WTC11 (cell line): ENCODE results near the gene MRFAP1L1.

Experiments used
- ETV6 ChIP-seq: sonication (generic); formaldehyde crosslinking; IDR thresholded peaks from 2 replicates; pipeline ENCODE4 v1.8.1; 2022; ENCODE audit warnings: mild to moderate bottlenecking, missing genetic modification reagents
- FOXK1 ChIP-seq: sonication (generic); formaldehyde crosslinking; IDR thresholded peaks from 2 replicates; pipeline ENCODE4 v1.8.0; 2022; ENCODE audit warnings: mild to moderate bottlenecking, moderate library complexity, missing genetic modification reagents
- HMGA2 ChIP-seq: fragments of 250-450 bp; sonication (Bioruptor Pico); IDR thresholded peaks from 2 replicates; pipeline ENCODE4 v1.4.0; 2021; ENCODE audit warnings: mild to moderate bottlenecking, moderate library complexity
- KAT7 ChIP-seq: sonication (generic); formaldehyde crosslinking; IDR thresholded peaks from 2 replicates; pipeline ENCODE4 v1.8.1; 2023; ENCODE audit warnings: missing genetic modification reagents, mild to moderate bottlenecking, borderline replicate concordance
- MXD4 ChIP-seq: fragments of 250-450 bp; sonication (Bioruptor Pico); IDR thresholded peaks from 2 replicates; pipeline ENCODE4 v1.8.0; 2021; ENCODE audit warnings: mild to moderate bottlenecking, moderate library complexity, borderline replicate concordance
- NR3C1 ChIP-seq: sonication (generic); formaldehyde crosslinking; conservative IDR thresholded peaks from 2 replicates; pipeline ENCODE4 v1.8.1; 2023; ENCODE audit warnings: low read depth, mild to moderate bottlenecking, missing genetic modification reagents
- TEAD1 ChIP-seq: sonication (generic); formaldehyde crosslinking; IDR thresholded peaks from 2 replicates; pipeline ENCODE4 v1.8.0; 2022; ENCODE audit warnings: mild to moderate bottlenecking, missing genetic modification reagents
- ZNF671 ChIP-seq: fragments of 250-450 bp; sonication (Bioruptor Pico); IDR thresholded peaks from 2 replicates; pipeline ENCODE4 v1.8.0; 2021; ENCODE audit warnings: mild to moderate bottlenecking
- TF ChIP-seq, protein P1 (sequence below): fragments of 200-600 bp; IDR thresholded peaks from 2 replicates; pipeline ENCODE4 v1.8.0; 2022; ENCODE audit warnings: antibody characterized with exemption
- TF ChIP-seq, protein P2 (sequence below): sonication (generic); formaldehyde crosslinking; IDR thresholded peaks from 2 replicates; pipeline ENCODE4 v1.8.1; 2022; ENCODE audit warnings: missing genetic modification reagents, borderline replicate concordance
- TF ChIP-seq, protein P3 (sequence below): sonication (generic); formaldehyde crosslinking; IDR thresholded peaks from 2 replicates; pipeline ENCODE4 v1.8.1; 2023; ENCODE audit warnings: mild to moderate bottlenecking, missing genetic modification reagents
- TF ChIP-seq, protein P4 (sequence below): sonication (generic); formaldehyde crosslinking; IDR thresholded peaks from 2 replicates; pipeline ENCODE4 v1.8.0; 2022; ENCODE audit warnings: mild to moderate bottlenecking, missing genetic modification reagents
- TF ChIP-seq, protein P5 (sequence below): sonication (generic); formaldehyde crosslinking; IDR thresholded peaks from 2 replicates; pipeline ENCODE4 v1.8.1; 2023; ENCODE audit warnings: mild to moderate bottlenecking, missing genetic modification reagents, borderline replicate concordance

DNA sequence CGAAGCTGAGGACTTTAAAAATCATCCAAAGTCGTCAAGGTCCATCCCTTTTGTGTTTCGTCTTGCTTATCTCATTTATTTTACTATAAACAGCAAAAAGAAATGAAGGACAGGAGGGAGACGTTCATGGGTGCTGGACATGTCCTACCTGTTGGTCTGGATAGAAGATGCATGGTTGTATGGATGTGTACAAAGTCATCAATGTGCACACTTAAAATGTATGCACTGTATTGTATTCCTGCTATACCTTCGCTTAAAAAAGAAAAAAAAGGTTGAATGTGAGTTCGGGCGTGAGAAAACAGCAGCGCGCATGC is 6.0 kb upstream of the MRFAP1L1 start:
- TF ChIP-seq MXD4 (CRISPR knock-in tag) (no peak), ETV6 (CRISPR knock-in tag) (no peak), KAT7 (CRISPR knock-in tag) (no peak), HMGA2 (CRISPR knock-in tag) (no peak), NR3C1 (CRISPR knock-in tag) (no peak), ZNF671 (CRISPR knock-in tag) (no peak), TEAD1 (no peak), FOXK1 (CRISPR knock-in tag) (no peak)
- TF ChIP-seq, protein P1, sequence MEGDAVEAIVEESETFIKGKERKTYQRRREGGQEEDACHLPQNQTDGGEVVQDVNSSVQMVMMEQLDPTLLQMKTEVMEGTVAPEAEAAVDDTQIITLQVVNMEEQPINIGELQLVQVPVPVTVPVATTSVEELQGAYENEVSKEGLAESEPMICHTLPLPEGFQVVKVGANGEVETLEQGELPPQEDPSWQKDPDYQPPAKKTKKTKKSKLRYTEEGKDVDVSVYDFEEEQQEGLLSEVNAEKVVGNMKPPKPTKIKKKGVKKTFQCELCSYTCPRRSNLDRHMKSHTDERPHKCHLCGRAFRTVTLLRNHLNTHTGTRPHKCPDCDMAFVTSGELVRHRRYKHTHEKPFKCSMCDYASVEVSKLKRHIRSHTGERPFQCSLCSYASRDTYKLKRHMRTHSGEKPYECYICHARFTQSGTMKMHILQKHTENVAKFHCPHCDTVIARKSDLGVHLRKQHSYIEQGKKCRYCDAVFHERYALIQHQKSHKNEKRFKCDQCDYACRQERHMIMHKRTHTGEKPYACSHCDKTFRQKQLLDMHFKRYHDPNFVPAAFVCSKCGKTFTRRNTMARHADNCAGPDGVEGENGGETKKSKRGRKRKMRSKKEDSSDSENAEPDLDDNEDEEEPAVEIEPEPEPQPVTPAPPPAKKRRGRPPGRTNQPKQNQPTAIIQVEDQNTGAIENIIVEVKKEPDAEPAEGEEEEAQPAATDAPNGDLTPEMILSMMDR, result no peak
- TF ChIP-seq, protein P2, sequence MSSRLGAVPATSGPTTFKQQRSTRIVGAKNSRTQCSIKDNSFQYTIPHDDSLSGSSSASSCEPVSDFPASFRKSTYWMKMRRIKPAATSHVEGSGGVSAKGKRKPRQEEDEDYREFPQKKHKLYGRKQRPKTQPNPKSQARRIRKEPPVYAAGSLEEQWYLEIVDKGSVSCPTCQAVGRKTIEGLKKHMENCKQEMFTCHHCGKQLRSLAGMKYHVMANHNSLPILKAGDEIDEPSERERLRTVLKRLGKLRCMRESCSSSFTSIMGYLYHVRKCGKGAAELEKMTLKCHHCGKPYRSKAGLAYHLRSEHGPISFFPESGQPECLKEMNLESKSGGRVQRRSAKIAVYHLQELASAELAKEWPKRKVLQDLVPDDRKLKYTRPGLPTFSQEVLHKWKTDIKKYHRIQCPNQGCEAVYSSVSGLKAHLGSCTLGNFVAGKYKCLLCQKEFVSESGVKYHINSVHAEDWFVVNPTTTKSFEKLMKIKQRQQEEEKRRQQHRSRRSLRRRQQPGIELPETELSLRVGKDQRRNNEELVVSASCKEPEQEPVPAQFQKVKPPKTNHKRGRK (CRISPR knock-in tag), result no peak
- TF ChIP-seq, protein P3, sequence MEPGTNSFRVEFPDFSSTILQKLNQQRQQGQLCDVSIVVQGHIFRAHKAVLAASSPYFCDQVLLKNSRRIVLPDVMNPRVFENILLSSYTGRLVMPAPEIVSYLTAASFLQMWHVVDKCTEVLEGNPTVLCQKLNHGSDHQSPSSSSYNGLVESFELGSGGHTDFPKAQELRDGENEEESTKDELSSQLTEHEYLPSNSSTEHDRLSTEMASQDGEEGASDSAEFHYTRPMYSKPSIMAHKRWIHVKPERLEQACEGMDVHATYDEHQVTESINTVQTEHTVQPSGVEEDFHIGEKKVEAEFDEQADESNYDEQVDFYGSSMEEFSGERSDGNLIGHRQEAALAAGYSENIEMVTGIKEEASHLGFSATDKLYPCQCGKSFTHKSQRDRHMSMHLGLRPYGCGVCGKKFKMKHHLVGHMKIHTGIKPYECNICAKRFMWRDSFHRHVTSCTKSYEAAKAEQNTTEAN, result no peak
- TF ChIP-seq, protein P4, sequence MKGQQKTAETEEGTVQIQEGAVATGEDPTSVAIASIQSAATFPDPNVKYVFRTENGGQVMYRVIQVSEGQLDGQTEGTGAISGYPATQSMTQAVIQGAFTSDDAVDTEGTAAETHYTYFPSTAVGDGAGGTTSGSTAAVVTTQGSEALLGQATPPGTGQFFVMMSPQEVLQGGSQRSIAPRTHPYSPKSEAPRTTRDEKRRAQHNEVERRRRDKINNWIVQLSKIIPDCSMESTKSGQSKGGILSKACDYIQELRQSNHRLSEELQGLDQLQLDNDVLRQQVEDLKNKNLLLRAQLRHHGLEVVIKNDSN (CRISPR knock-in tag), result no peak
- TF ChIP-seq, protein P5, sequence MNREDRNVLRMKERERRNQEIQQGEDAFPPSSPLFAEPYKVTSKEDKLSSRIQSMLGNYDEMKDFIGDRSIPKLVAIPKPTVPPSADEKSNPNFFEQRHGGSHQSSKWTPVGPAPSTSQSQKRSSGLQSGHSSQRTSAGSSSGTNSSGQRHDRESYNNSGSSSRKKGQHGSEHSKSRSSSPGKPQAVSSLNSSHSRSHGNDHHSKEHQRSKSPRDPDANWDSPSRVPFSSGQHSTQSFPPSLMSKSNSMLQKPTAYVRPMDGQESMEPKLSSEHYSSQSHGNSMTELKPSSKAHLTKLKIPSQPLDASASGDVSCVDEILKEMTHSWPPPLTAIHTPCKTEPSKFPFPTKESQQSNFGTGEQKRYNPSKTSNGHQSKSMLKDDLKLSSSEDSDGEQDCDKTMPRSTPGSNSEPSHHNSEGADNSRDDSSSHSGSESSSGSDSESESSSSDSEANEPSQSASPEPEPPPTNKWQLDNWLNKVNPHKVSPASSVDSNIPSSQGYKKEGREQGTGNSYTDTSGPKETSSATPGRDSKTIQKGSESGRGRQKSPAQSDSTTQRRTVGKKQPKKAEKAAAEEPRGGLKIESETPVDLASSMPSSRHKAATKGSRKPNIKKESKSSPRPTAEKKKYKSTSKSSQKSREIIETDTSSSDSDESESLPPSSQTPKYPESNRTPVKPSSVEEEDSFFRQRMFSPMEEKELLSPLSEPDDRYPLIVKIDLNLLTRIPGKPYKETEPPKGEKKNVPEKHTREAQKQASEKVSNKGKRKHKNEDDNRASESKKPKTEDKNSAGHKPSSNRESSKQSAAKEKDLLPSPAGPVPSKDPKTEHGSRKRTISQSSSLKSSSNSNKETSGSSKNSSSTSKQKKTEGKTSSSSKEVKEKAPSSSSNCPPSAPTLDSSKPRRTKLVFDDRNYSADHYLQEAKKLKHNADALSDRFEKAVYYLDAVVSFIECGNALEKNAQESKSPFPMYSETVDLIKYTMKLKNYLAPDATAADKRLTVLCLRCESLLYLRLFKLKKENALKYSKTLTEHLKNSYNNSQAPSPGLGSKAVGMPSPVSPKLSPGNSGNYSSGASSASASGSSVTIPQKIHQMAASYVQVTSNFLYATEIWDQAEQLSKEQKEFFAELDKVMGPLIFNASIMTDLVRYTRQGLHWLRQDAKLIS (CRISPR knock-in tag), result no peak
